H1 (cell line): ENCODE results near the gene TGFBI. TPM values are rescaled to one million over a fixed set of nuclear protein-coding genes. Genes with fewer than 3 reads are reported as not detected.

Experiments
- CBX8 ChIP-seq: fragments of 300-800, 300-1000 bp; sonication (generic); IDR thresholded peaks from 2 replicates; pipeline ENCODE4 v1.7.1; 2016; ENCODE audit warnings: low read depth, low read length, borderline replicate concordance
- CEBPB ChIP-seq: IDR thresholded peaks from 2 replicates; pipeline ENCODE4 v1.6.1; 2012; ENCODE audit warnings: low read depth, low read length
- RBBP5 ChIP-seq: IDR thresholded peaks from 2 replicates; pipeline ENCODE4 v1.7.1; 2012; ENCODE audit warnings: low read depth, mild to moderate bottlenecking, inconsistent platforms, low read length, moderate library complexity, borderline replicate concordance
- polyA plus RNA-seq, 7 experiments: library from polyadenylated mRNA; depleted of rRNA in 3 of 7; stranded (reverse) in 5 of 7; unstranded in 2 of 7; fragments of >200 nt in 5 of 7; fragments of 200-250 nt in 2 of 7; gene quantifications; 1 replicate in 5 of 7; 2 replicates in 1 of 7; 4 replicates in 1 of 7; pipeline versions ENCODE4 v1.2.1 to v1.2.3, GENCODE V29; 2011 to 2013; ENCODE audit warnings: missing spikeins in 2 of 7, mixed read lengths in 2 of 7
- total RNA-seq: library from RNA; stranded (reverse); fragmentation: NEBNext Ultra II Directional; extraction: Animal tissue kit (Norgen Biotek cat#: 25700); gene quantifications from 2 replicates; pipeline ENCODE4 v1.2.1, GENCODE V29; 2021
- TF ChIP-seq, protein P1 (sequence below): fragments of 300-600 bp; sonication (generic); IDR thresholded peaks from 2 replicates; pipeline ENCODE4 v1.7.1; 2012; ENCODE audit warnings: low read length, moderate library complexity, mild to moderate bottlenecking, inconsistent platforms; ENCODE audit not compliant: insufficient replicate concordance

TGFBI gene
- total and polyA plus RNA-seq, 2 of the 8 experiments (the other 6 are each of a cell fraction or from before 2014, with no cell fraction given) = 6.0 to 8.5 TPM

GRCh38 chr5:135988546-135988945 is 40.2 kb upstream of the TGFBI start (continued):
- TF ChIP-seq, protein P1, sequence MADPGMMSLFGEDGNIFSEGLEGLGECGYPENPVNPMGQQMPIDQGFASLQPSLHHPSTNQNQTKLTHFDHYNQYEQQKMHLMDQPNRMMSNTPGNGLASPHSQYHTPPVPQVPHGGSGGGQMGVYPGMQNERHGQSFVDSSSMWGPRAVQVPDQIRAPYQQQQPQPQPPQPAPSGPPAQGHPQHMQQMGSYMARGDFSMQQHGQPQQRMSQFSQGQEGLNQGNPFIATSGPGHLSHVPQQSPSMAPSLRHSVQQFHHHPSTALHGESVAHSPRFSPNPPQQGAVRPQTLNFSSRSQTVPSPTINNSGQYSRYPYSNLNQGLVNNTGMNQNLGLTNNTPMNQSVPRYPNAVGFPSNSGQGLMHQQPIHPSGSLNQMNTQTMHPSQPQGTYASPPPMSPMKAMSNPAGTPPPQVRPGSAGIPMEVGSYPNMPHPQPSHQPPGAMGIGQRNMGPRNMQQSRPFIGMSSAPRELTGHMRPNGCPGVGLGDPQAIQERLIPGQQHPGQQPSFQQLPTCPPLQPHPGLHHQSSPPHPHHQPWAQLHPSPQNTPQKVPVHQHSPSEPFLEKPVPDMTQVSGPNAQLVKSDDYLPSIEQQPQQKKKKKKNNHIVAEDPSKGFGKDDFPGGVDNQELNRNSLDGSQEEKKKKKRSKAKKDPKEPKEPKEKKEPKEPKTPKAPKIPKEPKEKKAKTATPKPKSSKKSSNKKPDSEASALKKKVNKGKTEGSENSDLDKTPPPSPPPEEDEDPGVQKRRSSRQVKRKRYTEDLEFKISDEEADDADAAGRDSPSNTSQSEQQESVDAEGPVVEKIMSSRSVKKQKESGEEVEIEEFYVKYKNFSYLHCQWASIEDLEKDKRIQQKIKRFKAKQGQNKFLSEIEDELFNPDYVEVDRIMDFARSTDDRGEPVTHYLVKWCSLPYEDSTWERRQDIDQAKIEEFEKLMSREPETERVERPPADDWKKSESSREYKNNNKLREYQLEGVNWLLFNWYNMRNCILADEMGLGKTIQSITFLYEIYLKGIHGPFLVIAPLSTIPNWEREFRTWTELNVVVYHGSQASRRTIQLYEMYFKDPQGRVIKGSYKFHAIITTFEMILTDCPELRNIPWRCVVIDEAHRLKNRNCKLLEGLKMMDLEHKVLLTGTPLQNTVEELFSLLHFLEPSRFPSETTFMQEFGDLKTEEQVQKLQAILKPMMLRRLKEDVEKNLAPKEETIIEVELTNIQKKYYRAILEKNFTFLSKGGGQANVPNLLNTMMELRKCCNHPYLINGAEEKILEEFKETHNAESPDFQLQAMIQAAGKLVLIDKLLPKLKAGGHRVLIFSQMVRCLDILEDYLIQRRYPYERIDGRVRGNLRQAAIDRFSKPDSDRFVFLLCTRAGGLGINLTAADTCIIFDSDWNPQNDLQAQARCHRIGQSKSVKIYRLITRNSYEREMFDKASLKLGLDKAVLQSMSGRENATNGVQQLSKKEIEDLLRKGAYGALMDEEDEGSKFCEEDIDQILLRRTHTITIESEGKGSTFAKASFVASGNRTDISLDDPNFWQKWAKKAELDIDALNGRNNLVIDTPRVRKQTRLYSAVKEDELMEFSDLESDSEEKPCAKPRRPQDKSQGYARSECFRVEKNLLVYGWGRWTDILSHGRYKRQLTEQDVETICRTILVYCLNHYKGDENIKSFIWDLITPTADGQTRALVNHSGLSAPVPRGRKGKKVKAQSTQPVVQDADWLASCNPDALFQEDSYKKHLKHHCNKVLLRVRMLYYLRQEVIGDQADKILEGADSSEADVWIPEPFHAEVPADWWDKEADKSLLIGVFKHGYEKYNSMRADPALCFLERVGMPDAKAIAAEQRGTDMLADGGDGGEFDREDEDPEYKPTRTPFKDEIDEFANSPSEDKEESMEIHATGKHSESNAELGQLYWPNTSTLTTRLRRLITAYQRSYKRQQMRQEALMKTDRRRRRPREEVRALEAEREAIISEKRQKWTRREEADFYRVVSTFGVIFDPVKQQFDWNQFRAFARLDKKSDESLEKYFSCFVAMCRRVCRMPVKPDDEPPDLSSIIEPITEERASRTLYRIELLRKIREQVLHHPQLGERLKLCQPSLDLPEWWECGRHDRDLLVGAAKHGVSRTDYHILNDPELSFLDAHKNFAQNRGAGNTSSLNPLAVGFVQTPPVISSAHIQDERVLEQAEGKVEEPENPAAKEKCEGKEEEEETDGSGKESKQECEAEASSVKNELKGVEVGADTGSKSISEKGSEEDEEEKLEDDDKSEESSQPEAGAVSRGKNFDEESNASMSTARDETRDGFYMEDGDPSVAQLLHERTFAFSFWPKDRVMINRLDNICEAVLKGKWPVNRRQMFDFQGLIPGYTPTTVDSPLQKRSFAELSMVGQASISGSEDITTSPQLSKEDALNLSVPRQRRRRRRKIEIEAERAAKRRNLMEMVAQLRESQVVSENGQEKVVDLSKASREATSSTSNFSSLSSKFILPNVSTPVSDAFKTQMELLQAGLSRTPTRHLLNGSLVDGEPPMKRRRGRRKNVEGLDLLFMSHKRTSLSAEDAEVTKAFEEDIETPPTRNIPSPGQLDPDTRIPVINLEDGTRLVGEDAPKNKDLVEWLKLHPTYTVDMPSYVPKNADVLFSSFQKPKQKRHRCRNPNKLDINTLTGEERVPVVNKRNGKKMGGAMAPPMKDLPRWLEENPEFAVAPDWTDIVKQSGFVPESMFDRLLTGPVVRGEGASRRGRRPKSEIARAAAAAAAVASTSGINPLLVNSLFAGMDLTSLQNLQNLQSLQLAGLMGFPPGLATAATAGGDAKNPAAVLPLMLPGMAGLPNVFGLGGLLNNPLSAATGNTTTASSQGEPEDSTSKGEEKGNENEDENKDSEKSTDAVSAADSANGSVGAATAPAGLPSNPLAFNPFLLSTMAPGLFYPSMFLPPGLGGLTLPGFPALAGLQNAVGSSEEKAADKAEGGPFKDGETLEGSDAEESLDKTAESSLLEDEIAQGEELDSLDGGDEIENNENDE = no peak
- no peak for TF ChIP-seq RBBP5
- TF ChIP-seq CEBPB = no peak
- TF ChIP-seq CBX8 = no peak
